GM12878 (cell line): ENCODE measurements around the gene IMP3.

Experiments
- CBFB ChIP-seq: IDR thresholded peaks from 2 replicates; pipeline ENCODE4 v1.6.1; 2016; ENCODE audit warnings: antibody characterized with exemption, low read depth
- CTCF ChIP-seq, 3 experiments: IDR thresholded peaks in 2 of 3; conservative IDR thresholded peaks in 1 of 3; 2 replicates each; pipeline ENCODE4 v1.5.1; 2011; ENCODE audit warnings: low read depth in 3 of 3, low read length in 3 of 3, mild to moderate bottlenecking in 3 of 3, control low read depth in 2 of 3, moderate library complexity in 2 of 3, inconsistent platforms in 1 of 3, mixed read lengths in 1 of 3; ENCODE audit not compliant: control insufficient read depth in 2 of 3, insufficient read depth in 1 of 3; ENCODE audit errors: extremely low read depth in 1 of 3
- ESRRA ChIP-seq: IDR thresholded peaks from 2 replicates; pipeline ENCODE4 v1.6.1; 2012; ENCODE audit warnings: mild to moderate bottlenecking, low read length, improper control_type of control experiment
- EZH2 ChIP-seq: IDR thresholded peaks from 2 replicates; pipeline ENCODE4 v1.6.1; 2012; ENCODE audit warnings: low read depth, mild to moderate bottlenecking, control low read depth, inconsistent platforms, low read length, borderline replicate concordance; ENCODE audit not compliant: control insufficient read depth
- NFXL1 ChIP-seq: fragments of 450-650 bp; IDR thresholded peaks from 2 replicates; pipeline ENCODE4 v1.6.1; 2017; ENCODE audit warnings: antibody characterized with exemption, mild to moderate bottlenecking, borderline replicate concordance
- POLR2A ChIP-seq: IDR thresholded peaks from 2 replicates; pipeline ENCODE4 v1.6.1; 2011; ENCODE audit warnings: low read depth, mild to moderate bottlenecking, low read length

- TF ChIP-seq CTCF (IDR thresholded peaks at IDR 0.05 in 2 of 3, conservative IDR thresholded peaks at IDR 0.05 in 1 of 3; ENCODE audit: control insufficient read depth in 2 of 3, extremely low read depth in 1 of 3, insufficient read depth in 1 of 3, low read depth in 3 of 3, low read length in 3 of 3): no peak
- TF ChIP-seq EZH2: no peak
- TF ChIP-seq NFXL1: no peak
- no peak for TF ChIP-seq CBFB
- TF ChIP-seq ESRRA: no peak
- no peak for TF ChIP-seq POLR2A
Measured at GRCh38 chr15:75598361-75598760, 41.7 kb downstream of the IMP3 start.
